Sciatic nerve (tissue), 2 donors: ENCODE results near the gene IGFL3. TPM values are rescaled to one million over a fixed set of nuclear protein-coding genes. Genes with fewer than 3 reads are reported as not detected.
"Not testable (repeated sequence)": the region's sequence is repeated elsewhere in the genome, so short reads cannot be mapped to it uniquely, and the experiment has no call there.

Source experiments
- ATAC-seq: fragments of 200-7000 bp; cut with Tn5 transposase; one replicate; pipeline ENCODE4 v1.9.1; 2020; ENCODE audit warnings: mild to moderate bottlenecking, moderate library complexity
- DNase-seq: peaks from one replicate; pipeline ENCODE4 v3.0.0-alpha.2; 2020; ENCODE audit warnings: low spot score
- intact Hi-C: fragments of 100-400 bp; cut with DNase I; formaldehyde crosslinking; loops from one replicate; pipeline ENCODE4 v1.14.2; 2022
- total RNA-seq: library from RNA; stranded (reverse); fragmentation: NEBNext Ultra II Directional; extraction: Animal tissue kit (Norgen Biotek cat#: 25700); gene quantifications from one replicate; pipeline ENCODE4 v1.2.1, GENCODE V29; 2021
- donor health status: DM: no; HTN: no; CAD: no.
- donor health status: DM: no; HTN: no; CAD: no.

The IGFL3 gene
- total RNA-seq, result not detected

DNA sequence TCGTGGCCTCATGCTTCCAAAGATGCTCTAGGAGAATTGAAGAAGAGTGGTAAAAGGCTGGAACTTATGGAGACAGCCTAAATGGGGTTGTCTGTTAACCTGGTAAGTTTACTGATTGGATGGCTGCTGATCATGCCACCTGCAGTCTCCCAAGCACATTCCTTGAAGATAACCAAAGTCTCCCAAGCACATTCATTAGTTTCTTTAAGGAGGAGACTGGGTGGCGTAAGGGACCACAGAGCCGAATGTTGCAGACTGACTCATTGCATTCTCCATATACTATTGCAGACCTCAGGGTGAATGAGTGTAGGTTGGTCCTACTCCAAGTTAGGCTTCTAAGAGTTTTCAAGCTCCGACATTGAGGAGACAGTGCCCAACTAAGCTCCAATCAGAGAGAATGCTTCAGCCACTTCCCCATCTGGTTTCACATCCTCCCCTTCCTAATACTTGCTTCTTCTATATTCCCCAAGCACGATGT lies at the start of gene IGFL3:
TSS of gene IGFL3 (minus strand) at position 51 of the 478 bp plus-strand sequence. CDS start at position 12, 39 bp downstream.
- peak; percentile 46 for ATAC-seq
- DNase-seq, result no peak
- intact Hi-C loops, result no loop called here

DNA sequence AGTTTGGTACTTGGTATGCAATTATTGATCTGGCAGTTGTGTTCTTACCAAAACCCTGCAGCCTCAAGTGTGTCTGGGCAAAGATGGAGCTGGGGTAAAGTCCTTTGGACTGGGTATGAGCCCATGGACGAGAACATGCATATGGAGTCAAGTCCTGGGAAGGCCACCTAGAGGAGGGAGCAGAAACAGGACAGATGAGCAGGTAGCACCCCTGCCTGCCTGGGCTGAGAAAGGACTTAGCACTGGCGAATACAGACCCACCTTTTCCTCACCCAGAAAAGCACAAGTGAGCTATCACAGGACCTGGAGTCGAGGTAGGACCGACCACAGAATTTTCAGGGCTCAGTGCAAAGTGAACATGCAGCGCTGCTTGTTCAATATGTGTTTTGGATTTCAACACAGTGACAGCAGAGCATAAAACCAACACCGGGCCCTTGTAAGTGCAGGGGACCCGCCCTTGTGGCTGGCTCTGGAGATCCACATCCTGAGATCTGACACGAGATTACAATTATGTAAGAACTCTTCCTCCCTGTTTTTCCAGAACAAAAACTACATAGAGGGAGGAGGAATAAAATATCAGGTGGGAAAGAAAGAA lies 49.5 kb upstream of the IGFL3 start:
- intact Hi-C loops, result no loop called here
- DNase-seq, result no peak
- no peak for ATAC-seq

DNA sequence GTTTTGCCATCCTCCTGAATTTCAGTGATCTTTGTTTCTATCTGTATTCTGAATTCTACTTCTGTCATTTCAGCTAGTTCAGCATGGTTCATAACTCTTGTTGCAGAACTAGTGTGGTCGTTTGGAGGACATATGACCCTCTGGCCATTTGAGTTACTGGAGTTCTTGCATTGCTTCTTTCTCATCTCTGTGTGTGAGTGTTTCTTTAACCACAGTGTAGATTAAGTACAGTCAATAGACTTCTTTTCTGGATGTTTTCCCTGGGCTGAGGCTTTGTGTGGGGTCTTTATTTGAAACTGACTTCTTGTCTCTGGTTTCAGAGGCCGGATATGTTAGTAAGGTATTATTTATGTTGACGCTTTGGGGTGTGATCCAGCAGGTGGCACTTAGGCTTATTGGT lies 38.2 kb upstream of the IGFL3 start:
- no peak for ATAC-seq
- intact Hi-C loops, result no loop called here
- no peak for DNase-seq

DNA sequence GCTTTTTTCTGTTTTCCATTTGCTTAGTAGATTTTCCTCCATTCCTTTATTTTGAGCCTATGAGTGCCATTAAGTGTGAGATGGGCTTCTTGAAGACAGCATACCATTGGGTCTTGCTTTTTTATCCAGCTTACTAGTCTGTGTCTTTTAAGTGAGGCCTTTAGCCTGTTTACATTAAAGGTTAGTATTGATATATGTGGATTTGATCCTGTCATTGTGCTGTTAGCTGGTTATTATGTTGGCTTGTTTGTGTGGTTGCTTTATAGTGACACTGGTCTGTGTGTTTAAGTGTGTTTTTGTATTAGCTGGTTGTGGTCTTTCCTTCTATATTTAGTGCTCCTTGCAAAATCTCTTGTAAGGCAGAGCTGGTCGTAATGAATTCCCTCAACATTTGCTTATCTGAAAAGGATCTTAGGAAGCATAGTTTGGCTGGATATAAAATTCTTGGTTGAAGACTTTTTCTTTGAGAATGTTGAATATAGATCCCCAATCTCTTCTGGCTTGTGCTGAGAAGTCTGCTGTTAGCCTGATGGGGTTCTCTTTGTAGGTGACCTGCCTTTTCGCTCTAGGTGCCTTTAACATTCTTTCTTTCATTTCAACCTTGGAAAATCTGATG lies 37.3 kb upstream of the IGFL3 start:
- ATAC-seq, intact Hi-C loops, DNase-seq: not testable (repeated sequence)

DNA sequence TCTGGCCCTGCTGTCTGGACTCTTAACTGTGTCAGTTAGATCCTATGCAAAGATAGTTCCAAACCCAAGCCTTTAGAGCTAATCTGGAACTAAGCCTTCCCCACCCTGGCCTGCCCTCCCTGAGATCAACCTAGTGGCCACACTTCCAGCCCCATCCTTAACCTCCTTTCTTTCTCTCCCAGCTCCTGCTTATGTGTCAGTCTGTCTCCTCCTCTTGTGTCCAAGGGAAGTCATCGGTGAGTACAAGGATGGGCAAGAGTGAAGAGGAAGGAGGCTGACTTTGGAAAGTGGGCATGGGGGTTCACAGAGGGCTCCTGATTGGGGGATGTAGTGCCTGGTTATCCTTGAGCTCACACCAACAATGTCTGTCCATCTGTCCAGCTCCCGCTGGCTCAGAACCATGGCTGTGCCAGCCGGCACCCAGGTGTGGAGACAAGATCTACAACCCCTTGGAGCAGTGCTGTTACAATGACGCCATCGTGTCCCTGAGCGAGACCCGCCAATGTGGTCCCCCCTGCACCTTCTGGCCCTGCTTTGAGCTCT lies 35.8 kb upstream of the IGFL3 start:
- ATAC-seq (no peak), DNase-seq (no peak)
- intact Hi-C loops, result no loop called here

DNA sequence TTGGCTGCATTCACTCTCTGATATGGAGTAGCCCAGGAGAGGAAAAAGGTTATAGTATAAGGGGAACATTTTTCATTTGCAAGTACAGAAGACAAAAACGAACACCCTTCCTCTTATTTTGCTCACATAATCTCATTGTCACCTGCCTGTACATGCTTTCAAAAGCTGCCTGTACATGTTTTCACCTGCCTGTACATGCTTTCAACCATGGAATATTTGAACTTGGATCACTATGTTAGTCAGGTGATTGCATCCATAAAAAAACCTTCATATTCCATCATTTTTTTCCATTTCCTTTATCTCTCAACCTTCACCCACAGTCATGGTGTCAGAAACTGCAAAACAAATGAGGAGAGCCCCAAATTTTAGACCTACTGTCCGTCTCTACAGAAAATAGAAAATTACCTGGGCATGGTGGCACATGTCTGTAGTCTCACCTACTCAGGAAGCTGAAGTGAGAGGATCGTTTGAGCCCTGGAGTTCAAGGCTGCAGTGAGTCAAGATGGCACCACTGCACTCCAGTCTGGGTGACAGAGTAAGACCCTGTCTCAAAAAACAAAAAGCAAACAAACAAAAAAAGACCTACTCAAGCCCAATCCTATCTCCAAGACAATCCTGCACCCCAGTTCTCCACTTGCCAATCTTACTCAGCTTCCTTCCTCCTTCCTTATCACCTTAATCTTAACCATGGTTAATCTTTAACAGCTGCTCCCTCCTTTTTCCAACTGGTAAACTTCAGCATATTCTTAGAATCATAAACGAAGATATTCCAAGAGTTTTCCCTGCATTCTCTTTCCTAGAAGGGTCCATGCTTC lies 35.1 kb upstream of the IGFL3 start:
- intact Hi-C loops, result no loop called here
- no peak for DNase-seq
- ATAC-seq, result no peak

DNA sequence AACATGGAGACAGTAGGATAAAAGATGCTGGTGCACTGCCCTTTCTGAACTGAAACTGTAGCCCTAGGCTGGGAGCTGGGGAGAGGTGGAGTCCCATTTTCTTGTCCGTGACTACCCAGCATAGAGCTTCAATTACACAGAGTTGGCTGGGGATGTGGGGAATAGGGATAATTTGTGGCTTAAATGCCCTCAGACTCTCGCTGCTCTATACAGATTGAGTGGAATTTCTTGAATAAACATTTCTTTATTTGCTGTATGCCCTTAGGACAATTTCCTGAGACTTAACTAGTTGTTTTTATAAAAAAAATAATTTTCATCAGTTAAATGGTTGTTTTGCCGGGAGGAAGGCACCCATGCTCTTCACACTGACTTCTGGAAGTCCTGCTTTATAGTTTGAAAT lies 30.7 kb upstream of the IGFL3 start:
- ATAC-seq (no peak), DNase-seq (no peak)
- intact Hi-C loops, result no loop called here

DNA sequence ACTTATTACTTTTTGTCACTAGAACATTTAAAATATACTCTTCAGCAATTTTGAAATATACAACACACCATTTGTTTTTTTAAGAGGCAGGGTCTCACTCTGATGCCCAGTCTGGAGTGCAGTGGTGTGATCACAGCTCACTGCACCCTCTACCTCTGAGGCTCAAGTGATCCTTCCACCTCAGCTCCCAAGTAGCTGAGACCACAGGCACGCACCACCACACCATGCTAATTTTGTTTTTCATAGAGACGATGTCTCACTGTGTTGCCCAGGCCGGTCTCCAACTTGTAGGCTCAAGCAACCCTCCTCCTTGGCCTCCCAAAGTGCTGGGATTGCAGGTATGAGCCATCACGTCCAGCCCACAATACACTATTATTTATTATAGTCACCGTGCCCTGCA lies 26.1 kb upstream of the IGFL3 start:
- ATAC-seq (no peak), DNase-seq (no peak)

DNA sequence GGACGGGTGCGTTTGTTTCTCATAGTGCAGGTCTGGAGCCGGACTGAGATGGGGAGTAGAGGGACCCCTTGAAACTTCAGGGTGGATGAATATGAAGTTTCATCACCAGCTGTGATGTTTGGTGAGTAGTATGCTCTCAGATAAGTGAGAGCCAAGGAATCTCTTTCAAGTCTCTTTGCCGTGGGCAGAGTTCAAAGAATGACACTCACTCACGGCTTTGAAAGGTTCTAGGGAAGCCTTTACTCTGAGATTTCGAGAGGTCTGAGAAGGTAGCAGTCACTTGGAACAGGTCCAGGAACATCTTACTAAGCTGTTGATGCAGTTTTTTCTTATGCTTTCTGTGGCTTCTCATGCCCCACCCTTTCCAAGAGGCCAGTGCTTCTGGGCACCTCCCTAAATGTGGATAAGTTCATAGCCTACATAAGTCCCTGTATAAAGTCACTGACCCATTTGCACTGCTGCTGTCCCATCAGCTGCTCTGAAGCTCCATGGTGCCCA lies 23.4 kb upstream of the IGFL3 start, which contains the start of gene IGFL2:
TSS of gene IGFL2 (plus strand) at position 448 of the 498 bp plus-strand sequence. CDS start at position 489, 41 bp downstream.
- DNase-seq (no peak), ATAC-seq (no peak)
- intact Hi-C loops, result loop anchor here (5.0 kb wide), 1 partner anchor 84 kb away; no protein-coding TSS in a partner anchor

More for the DNA sequence above, 26.1 kb upstream of the IGFL3 start:
- intact Hi-C loops, result no loop called here

DNA sequence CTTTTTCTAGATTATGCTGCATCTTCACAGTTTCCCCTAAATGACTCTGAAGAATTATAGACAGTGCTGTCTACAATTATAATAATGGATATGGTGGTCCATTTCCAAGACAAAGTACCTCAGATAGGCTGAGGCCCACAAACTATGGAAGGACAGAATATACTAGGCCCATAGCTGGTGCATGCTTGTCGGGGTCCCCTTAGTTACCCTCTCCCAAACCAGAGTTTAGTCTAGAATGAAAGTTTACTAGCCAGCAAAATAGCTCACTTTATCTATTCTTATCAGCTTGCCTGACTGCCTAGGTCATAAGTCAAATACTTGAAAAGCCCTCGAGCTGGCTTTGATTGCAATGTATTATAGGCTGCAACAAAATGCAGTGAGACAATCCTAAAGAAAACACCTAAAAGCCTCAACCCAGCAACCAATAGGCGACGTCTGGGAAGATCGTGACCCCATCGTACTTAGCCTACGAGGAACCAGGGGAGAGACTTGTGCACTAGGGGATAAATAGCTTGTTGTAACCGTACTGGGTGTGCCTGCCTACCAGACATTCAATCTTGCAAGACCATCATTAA lies 22.8 kb upstream of the IGFL3 start:
- ATAC-seq, result no peak
- intact Hi-C loops, result loop anchor here (5.0 kb wide), 1 partner anchor 85 kb away; no protein-coding TSS in a partner anchor
- DNase-seq, result no peak

DNA sequence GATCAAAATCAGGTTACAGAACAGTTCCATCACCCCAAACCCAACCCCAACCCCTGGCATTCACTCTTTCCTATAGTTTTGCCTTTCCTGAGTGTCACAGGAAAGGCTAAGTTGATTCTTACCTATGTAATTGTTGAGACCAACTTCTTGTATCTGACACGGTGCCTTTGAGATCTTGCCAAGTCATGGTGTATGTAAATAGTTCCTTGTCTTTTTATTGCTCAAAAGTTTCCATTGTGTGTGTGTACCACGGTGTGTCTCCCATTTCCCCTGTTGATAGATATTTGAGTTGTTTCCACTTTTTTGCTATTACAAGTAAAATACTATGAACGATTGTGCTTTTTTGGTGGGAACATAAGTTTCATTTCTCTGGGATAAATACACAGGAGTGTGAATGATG lies 20.3 kb upstream of the IGFL3 start:
- intact Hi-C loops, result loop anchor here (5.0 kb wide), 1 partner anchor 88 kb away; no protein-coding TSS in a partner anchor
- no peak for DNase-seq
- ATAC-seq, result no peak

DNA sequence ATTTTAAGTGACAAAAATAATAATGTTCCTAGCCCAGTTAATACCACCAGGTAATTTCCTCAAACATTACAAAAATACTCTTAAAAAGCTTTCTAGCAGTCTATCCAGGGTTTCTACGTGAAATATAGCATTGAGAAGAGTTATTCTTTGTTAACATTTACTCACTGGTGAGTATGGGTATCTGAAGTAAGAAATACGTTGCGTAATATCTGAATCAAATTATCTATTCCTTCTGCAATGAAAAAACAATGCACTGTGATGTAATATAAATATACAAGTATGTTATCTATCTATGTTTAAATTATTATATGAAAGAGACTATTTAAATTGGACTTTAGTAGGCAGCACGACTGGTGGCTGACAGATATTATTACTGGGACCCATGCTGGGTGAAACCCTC lies 17.8 kb upstream of the IGFL3 start:
- intact Hi-C loops, result no loop called here
- no peak for DNase-seq
- no peak for ATAC-seq

DNA sequence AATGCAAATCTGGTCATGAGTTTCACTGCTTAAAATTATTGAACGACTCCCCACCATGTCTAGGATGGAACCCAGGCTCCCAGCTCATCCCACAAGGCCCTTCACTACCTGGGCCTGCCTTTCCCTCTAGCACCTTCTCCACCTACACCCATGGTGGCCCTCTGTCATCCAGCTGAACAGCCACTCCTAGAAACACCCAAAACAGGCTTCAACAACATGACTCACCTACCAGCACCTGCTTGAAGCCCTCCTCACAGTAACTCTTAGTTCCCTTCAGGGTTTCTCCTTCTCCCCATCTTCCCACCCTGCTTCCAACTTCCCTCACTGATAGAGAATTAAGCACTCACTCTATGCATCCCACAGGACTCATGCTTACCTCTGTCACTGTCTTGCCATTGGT lies 16.9 kb upstream of the IGFL3 start:
- DNase-seq (no peak), ATAC-seq (no peak)
- intact Hi-C loops, result no loop called here

DNA sequence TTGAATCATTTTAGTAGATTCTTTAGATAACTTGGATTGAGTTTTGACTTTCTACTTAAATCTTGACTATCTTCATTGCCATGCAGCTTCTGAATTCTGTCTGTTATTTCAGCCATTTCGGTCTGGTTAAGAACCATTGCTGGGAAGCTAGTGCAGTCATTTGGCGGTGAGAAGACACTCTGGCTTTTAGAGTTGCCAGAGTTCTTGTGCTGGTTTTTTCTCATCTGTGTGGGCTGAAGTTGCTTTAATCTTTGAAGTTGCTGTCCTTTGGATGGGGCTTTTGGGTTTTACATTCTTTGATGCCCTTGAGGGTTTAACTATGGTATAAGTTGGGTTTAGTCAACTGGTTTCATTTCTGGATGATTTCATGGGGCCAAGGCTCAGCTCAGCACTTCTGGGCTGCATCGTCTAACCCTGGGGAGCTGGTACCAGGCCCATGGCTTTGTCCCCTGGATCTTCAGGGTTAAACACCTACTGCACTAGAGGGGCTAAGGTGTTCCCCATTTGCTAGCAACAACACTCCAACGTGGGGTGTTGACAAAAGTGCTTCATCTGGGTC lies 13.5 kb upstream of the IGFL3 start:
- ATAC-seq (no peak), DNase-seq (no peak)
- intact Hi-C loops, result no loop called here

DNA sequence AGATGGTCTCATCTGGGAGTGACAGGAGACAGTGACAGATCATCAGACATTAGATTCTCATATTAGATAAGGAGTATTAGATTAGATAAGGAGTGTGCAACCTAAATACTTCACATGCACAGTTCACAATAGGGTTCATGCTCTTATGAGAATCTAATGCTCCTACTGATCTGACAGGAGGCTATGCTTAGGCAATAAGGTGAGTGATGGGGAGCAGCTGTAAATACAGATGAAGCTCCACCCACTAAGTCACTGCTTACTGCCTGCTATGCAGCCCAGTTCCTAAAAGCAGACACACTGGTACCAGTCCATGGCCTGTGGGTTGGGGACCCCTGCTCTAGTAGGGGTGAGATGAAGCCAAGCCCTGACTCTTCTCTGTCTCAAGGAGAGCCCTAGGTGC lies 10.0 kb upstream of the IGFL3 start:
- DNase-seq, result no peak
- ATAC-seq, result no peak
- intact Hi-C loops, result no loop called here

DNA sequence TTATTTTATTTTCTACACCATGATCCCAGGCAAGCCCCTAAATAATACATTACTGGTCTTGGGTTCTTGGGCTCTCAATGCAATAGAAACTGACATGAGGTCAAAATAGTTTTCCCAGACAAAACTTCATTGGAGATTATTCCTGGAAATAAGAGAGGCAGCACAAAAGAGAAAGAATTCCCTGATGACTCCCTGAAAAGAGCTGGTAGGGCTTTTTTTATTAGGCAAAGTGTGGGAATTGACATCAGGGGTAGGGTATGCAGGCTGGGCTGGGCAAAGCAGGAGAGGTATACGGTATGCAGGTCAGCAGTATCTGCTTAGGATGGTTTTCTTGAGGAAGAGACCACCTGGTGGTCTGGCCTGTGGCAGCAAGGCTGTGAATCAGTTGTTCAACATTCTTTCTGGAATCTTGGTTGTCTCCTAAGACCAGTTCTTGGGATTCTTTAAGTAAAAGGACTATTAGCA lies 9.3 kb upstream of the IGFL3 start:
- DNase-seq (no peak), ATAC-seq (no peak)
- intact Hi-C loops, result no loop called here

DNA sequence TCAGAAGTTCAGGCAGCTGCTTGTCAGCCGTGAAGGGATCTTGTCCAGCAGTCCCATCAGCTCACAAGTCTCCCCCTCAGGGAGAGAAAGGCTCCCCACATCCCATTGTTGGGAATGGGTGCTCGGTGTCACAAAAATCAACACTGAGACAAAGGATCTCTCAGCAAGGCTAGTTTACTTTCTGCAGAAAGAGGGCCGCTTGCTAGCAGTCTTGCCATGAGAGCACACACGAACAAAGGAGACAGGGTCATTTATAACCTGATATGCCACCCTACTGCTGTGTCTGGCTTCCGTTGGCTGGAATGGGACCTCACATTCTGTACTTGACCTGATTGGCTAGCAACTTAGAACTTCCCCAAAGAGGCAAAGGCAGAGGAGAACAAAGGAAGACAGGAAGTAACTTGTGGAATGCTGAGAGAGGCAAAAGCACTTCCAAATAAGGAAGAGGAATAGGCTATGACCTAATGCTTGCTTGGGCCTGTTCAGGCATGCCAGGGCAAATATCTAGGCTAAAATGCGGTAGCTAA lies 8.7 kb upstream of the IGFL3 start:
- DNase-seq, result no peak
- intact Hi-C loops, result no loop called here

DNA sequence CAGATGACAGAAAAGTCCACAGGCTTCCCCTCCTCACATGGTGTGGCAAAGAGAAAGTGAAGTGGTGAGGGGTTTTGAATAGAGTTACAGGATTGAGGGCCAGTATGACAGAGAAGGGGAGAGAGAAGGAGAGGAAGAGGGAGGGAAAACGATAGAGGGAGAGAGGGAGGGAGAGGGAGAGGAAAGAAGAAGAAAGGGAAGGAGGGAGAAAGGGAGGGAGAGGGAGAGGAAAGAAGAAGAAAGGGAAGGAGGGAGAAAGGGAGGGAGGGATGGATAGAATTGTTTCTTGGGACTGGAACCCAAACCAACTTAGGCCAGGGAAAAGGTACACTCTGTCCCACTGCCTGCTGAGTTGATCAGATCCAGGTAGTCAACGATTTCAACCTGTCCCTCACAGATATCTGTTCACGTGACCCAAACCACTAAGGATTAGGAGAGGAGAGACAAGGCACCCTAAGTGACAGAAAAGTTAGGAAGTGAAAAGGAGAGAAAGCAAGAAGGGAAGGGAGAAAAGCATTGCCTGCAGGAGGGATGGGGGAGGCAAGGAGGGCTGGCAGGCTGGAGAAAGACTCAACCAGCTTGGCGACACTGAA lies 8.1 kb upstream of the IGFL3 start:
- ATAC-seq, result no peak
- DNase-seq, result no peak
- intact Hi-C loops, result no loop called here

More for the DNA sequence above, 8.7 kb upstream of the IGFL3 start:
- ATAC-seq, result no peak
